HepG2 (cell line): Measurements from ENCODE around the gene SMIM13. TPM values are rescaled to one million over a fixed set of nuclear protein-coding genes. Genes with fewer than 3 reads are reported as not detected.

Experiments
- ATAC-seq: fragments of 200-7000 bp; cut with Tn5 transposase; 3 replicates; pipeline ENCODE4 v1.9.1; 2020; ENCODE audit warnings: mild to moderate bottlenecking, moderate library complexity
- BruUV-seq: library from RNA; stranded (reverse); fragments of 400-500 nt; replicated peaks from 2 replicates; lab custom pipeline; 2021; lab: Mats Ljungman, UMichigan
- CTCF ChIA-PET: fragments of 300-600 bp; formaldehyde crosslinking; extraction: SDS; loops from one replicate; lab custom pipeline; 2021; ENCODE audit warnings: low total read pairs, inconsistent platforms, low intra/inter-chr PET ratio; lab: Yijun Ruan, JAX
- POLR2A ChIA-PET: fragments of 350-600 bp; sonication (Branson Sonifier 250); formaldehyde crosslinking; loops from one replicate; lab custom pipeline; 2020; ENCODE audit warnings: antibody characterized with exemption, inconsistent platforms; lab: Yijun Ruan, JAX
- DNase-seq: peaks from one replicate; pipeline ENCODE4 v3.0.0-alpha.2; 2015; ENCODE audit warnings: low spot score
- FAIRE-seq: peaks from 3 replicates; lab custom pipeline; 2011; peaks lifted over from hg19 to GRCh38; lab: Jason Lieb, UNC
- H2AFZ ChIP-seq: one replicate; pipeline ENCODE4 v1.6.1; 2011; ENCODE audit warnings: low read length, inconsistent platforms
- H3K27ac ChIP-seq: fragments of 300-600 bp; 3 replicates; pipeline ENCODE4 v1.8.0; 2011; ENCODE audit warnings: mixed run types, mild to moderate bottlenecking, mixed read lengths, low read length, inconsistent platforms; ENCODE audit not compliant: insufficient read depth; ENCODE audit errors: extremely low read length
- H3K27me3 ChIP-seq, 2 experiments: fragments of 200-600 bp in 1 of 2; 2 replicates in 1 of 2; 3 replicates in 1 of 2; pipeline versions ENCODE4 v1.6.0 to v1.8.0; 2011; ENCODE audit warnings: low read length in 2 of 2, mild to moderate bottlenecking in 2 of 2, moderate library complexity in 2 of 2, inconsistent platforms in 1 of 2; ENCODE audit not compliant: insufficient read depth in 2 of 2, control insufficient read depth in 1 of 2
- H3K36me3 ChIP-seq, 2 experiments: fragments of 200-600 bp in 1 of 2; replicated peaks in 1 of 2; 2 replicates in 1 of 2; 3 replicates in 1 of 2; pipeline versions ENCODE4 v1.5.1 to v1.8.0; 2011; ENCODE audit warnings: low read length in 2 of 2, inconsistent platforms in 1 of 2; ENCODE audit not compliant: insufficient read depth in 2 of 2, control insufficient read depth in 1 of 2
- H3K4me1 ChIP-seq: 2 replicates; pipeline ENCODE4 v1.5.1; 2012; ENCODE audit warnings: low read length, inconsistent platforms; ENCODE audit not compliant: insufficient read depth
- H3K4me2 ChIP-seq: 2 replicates; pipeline ENCODE4 v1.6.0; 2011; ENCODE audit warnings: low read depth, low read length, inconsistent platforms
- H3K4me3 ChIP-seq, 3 experiments: fragments of 200-600 bp in 1 of 3; sonication (generic), shearing (Covaris generic) in 1 of 3; replicated peaks in 1 of 3; 2 replicates each; pipeline ENCODE4 v1.5.1; 2011 to 2016; ENCODE audit warnings: low read length in 3 of 3, inconsistent platforms in 2 of 3, low read depth in 2 of 3, mild to moderate bottlenecking in 2 of 3, control low read depth in 1 of 3, mixed read lengths in 1 of 3; ENCODE audit not compliant: insufficient read depth in 1 of 3
- H3K79me2 ChIP-seq: one replicate; pipeline ENCODE4 v1.6.1; 2011; ENCODE audit warnings: low read length, inconsistent platforms; ENCODE audit not compliant: insufficient read depth
- H3K9ac ChIP-seq: 2 replicates; pipeline ENCODE4 v1.6.0; 2011; ENCODE audit warnings: mild to moderate bottlenecking, low read depth, low read length, inconsistent platforms; ENCODE audit not compliant: insufficient read depth
- H3K9me3 ChIP-seq: 2 replicates; pipeline ENCODE4 v1.5.1; 2012; ENCODE audit warnings: mild to moderate bottlenecking, low read length
- H4K20me1 ChIP-seq: 2 replicates; pipeline ENCODE4 v1.6.0; 2011; ENCODE audit warnings: inconsistent platforms, mild to moderate bottlenecking, low read length, moderate library complexity; ENCODE audit not compliant: insufficient read depth
- PPARG ChIP-seq: conservative IDR thresholded peaks from 2 replicates; pipeline ENCODE4 v1.6.1; 2016; ENCODE audit warnings: missing biosample characterization, missing genetic modification reagents
- SP1 ChIP-seq, 2 experiments: fragments of 450-650 bp in 1 of 2; sonication (generic) in 1 of 2; formaldehyde crosslinking in 1 of 2; IDR thresholded peaks; 2 replicates each; pipeline versions ENCODE4 v1.4.0 to v1.6.1; 2016 to 2020; ENCODE audit warnings: missing genetic modification reagents in 1 of 2
- ZFX ChIP-seq: sonication (generic); formaldehyde crosslinking; IDR thresholded peaks from 2 replicates; pipeline ENCODE4 v1.4.0; 2020; ENCODE audit warnings: mild to moderate bottlenecking, low read depth, missing genetic modification reagents, moderate library complexity
- in situ Hi-C: cut with HindIII; loops from 2 replicates; pipeline ENCODE4 v1.10.0; 2017; ENCODE audit warnings: low pct_unique_long_range_greater_than_20kb; ENCODE audit not compliant: extremely low pct_ligation_motif_present
- intact Hi-C: fragments of 100-400 bp; cut with micrococcal nuclease; formaldehyde crosslinking; loops from one replicate; pipeline ENCODE4 v1.10.0; 2022; ENCODE audit not compliant: unreplicated experiment
- polyA plus RNA-seq, 8 experiments: library from polyadenylated mRNA; depleted of rRNA in 3 of 8; stranded (reverse) in 7 of 8; unstranded in 1 of 8; fragments of >200 nt; fragmentation: Illumina TruSeq in 4 of 8; extraction: Trizol in 4 of 8; gene quantifications; 2 replicates each; pipeline versions ENCODE4 v1.2.1 to v1.2.3, GENCODE V29; 2011 to 2016; ENCODE audit warnings: low read depth in 4 of 8, missing spikeins in 1 of 8, mixed read lengths in 1 of 8; ENCODE audit not compliant: insufficient read depth in 1 of 8
- total RNA-seq, 5 experiments: library from RNA; depleted of rRNA; stranded (reverse); fragments of >200 nt; fragmentation: Illumina TruSeq; extraction: Trizol; gene quantifications; 2 replicates each; pipeline ENCODE4 v1.2.3, GENCODE V29; 2016; ENCODE audit warnings: low read depth in 1 of 5
- TF ChIP-seq, protein P1 (sequence below): sonication (generic); formaldehyde crosslinking; conservative IDR thresholded peaks from 2 replicates; pipeline ENCODE4 v1.8.1; 2023; ENCODE audit warnings: missing genetic modification reagents
- TF ChIP-seq, protein P2 (sequence below): sonication (generic); formaldehyde crosslinking; IDR thresholded peaks from 2 replicates; pipeline ENCODE4 v1.4.0; 2020; ENCODE audit warnings: missing genetic modification reagents
- TF ChIP-seq, protein P3 (sequence below): sonication (generic); formaldehyde crosslinking; IDR thresholded peaks from 2 replicates; pipeline ENCODE4 v1.5.0; 2020; ENCODE audit warnings: missing genetic modification reagents

The SMIM13 gene
- total and polyA plus RNA-seq, 2 of the 13 experiments (the other 11 are each of a cell fraction or from before 2014, with no cell fraction given): 2.7 to 10.2 TPM

DNA sequence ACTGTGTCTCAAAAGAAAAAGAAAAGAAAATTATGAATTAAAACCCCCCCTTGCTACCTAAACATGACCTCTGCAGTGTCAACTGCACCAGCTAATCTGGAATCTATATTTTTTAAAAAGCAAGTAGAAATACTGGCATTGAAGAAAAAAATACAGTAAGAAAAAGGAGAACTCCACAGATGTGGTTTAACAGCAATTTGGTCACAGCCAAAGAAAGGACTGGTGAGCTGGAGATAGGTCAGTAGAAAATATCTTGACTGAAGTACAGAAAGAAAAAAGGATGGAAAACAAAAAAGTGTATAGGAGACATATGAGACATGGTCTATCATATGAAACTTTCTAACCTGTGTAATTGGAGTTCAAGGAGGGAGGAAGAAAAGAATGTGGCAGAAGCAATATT is 62.0 kb downstream of the SMIM13 start:
- intact Hi-C loops: no loop called here
- POLR2A ChIA-PET: no interaction called here
- in situ Hi-C loops: no loop called here
- Histone ChIP-seq H3K36me3 (no peaks in the 10 kb centered on the region), H3K9me3 (no peaks in the 10 kb centered on the region), H3K4me2 (no peak overlapping the region), H3K27ac (no peak overlapping the region), H3K9ac (no peak overlapping the region), H3K79me2 (no peaks in the 10 kb centered on the region), H2AFZ (no peak overlapping the region), H3K4me1 (no peaks in the 10 kb centered on the region), H3K27me3 (no peaks in the 10 kb centered on the region), H3K4me3 (no peak overlapping the region), H4K20me1 (no peaks in the 10 kb centered on the region)
- TF ChIP-seq, protein P1, sequence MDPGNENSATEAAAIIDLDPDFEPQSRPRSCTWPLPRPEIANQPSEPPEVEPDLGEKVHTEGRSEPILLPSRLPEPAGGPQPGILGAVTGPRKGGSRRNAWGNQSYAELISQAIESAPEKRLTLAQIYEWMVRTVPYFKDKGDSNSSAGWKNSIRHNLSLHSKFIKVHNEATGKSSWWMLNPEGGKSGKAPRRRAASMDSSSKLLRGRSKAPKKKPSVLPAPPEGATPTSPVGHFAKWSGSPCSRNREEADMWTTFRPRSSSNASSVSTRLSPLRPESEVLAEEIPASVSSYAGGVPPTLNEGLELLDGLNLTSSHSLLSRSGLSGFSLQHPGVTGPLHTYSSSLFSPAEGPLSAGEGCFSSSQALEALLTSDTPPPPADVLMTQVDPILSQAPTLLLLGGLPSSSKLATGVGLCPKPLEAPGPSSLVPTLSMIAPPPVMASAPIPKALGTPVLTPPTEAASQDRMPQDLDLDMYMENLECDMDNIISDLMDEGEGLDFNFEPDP: no peak
- TF ChIP-seq, protein P2, sequence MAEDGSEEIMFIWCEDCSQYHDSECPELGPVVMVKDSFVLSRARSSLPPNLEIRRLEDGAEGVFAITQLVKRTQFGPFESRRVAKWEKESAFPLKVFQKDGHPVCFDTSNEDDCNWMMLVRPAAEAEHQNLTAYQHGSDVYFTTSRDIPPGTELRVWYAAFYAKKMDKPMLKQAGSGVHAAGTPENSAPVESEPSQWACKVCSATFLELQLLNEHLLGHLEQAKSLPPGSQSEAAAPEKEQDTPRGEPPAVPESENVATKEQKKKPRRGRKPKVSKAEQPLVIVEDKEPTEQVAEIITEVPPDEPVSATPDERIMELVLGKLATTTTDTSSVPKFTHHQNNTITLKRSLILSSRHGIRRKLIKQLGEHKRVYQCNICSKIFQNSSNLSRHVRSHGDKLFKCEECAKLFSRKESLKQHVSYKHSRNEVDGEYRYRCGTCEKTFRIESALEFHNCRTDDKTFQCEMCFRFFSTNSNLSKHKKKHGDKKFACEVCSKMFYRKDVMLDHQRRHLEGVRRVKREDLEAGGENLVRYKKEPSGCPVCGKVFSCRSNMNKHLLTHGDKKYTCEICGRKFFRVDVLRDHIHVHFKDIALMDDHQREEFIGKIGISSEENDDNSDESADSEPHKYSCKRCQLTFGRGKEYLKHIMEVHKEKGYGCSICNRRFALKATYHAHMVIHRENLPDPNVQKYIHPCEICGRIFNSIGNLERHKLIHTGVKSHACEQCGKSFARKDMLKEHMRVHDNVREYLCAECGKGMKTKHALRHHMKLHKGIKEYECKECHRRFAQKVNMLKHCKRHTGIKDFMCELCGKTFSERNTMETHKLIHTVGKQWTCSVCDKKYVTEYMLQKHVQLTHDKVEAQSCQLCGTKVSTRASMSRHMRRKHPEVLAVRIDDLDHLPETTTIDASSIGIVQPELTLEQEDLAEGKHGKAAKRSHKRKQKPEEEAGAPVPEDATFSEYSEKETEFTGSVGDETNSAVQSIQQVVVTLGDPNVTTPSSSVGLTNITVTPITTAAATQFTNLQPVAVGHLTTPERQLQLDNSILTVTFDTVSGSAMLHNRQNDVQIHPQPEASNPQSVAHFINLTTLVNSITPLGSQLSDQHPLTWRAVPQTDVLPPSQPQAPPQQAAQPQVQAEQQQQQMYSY (CRISPR knock-in tag): no peak
- TF ChIP-seq SP1 (IDR thresholded peaks at IDR 0.05) (no peak), SP1 (CRISPR knock-in tag; IDR thresholded peaks at IDR 0.05) (no peak), PPARG (CRISPR knock-in tag) (no peak), ZFX (CRISPR knock-in tag) (no peak)
- TF ChIP-seq, protein P3, sequence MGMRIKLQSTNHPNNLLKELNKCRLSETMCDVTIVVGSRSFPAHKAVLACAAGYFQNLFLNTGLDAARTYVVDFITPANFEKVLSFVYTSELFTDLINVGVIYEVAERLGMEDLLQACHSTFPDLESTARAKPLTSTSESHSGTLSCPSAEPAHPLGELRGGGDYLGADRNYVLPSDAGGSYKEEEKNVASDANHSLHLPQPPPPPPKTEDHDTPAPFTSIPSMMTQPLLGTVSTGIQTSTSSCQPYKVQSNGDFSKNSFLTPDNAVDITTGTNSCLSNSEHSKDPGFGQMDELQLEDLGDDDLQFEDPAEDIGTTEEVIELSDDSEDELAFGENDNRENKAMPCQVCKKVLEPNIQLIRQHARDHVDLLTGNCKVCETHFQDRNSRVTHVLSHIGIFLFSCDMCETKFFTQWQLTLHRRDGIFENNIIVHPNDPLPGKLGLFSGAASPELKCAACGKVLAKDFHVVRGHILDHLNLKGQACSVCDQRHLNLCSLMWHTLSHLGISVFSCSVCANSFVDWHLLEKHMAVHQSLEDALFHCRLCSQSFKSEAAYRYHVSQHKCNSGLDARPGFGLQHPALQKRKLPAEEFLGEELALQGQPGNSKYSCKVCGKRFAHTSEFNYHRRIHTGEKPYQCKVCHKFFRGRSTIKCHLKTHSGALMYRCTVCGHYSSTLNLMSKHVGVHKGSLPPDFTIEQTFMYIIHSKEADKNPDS (CRISPR knock-in tag): no peak
- BruUV-seq: no TSS peak
- no peak for ATAC-seq
- no peak for DNase-seq
- CTCF ChIA-PET: no interaction called here
- no peak for FAIRE-seq
